Smooth muscle cell (in vitro differentiated cells): ENCODE data around the gene OSCP1. TPM values are rescaled to one million over a fixed set of nuclear protein-coding genes. Genes with fewer than 3 reads are reported as not detected.

Experiments
- DNase-seq: peaks from one replicate; lab custom pipeline; 2025; ENCODE audit not compliant: unreplicated experiment; lab: John Stamatoyannopoulos, UW
- H2AFZ ChIP-seq: fragments of 200-600 bp; sonication (generic); 2 replicates; pipeline ENCODE4 v1.6.0; 2016; ENCODE audit warnings: antibody characterized with exemption, low read depth, mild to moderate bottlenecking
- H3F3A ChIP-seq: fragments of 200-600 bp; sonication (generic); 2 replicates; pipeline ENCODE4 v1.6.0; 2017; ENCODE audit warnings: antibody characterized with exemption, low read depth
- H3K27ac ChIP-seq: fragments of 200-600 bp; sonication (generic); 2 replicates; pipeline ENCODE4 v1.5.1; 2016; ENCODE audit warnings: low read depth, mild to moderate bottlenecking
- H3K27me3 ChIP-seq: fragments of 200-600 bp; sonication (generic); 2 replicates; pipeline ENCODE4 v1.6.1; 2016; ENCODE audit warnings: low read depth, mild to moderate bottlenecking
- H3K36me3 ChIP-seq: fragments of 200-600 bp; sonication (generic); 2 replicates; pipeline ENCODE4 v1.5.1; 2016; ENCODE audit warnings: low read depth
- H3K4me1 ChIP-seq: fragments of 200-600 bp; sonication (generic); 2 replicates; pipeline ENCODE4 v1.5.1; 2016; ENCODE audit warnings: low read depth
- H3K4me2 ChIP-seq: fragments of 200-600 bp; sonication (generic); 2 replicates; pipeline ENCODE4 v1.6.0; 2016; ENCODE audit warnings: mild to moderate bottlenecking
- H3K4me3 ChIP-seq: fragments of 200-600 bp; sonication (generic); 2 replicates; pipeline ENCODE4 v1.5.1; 2016; ENCODE audit warnings: mild to moderate bottlenecking
- H3K79me2 ChIP-seq: fragments of 200-600 bp; sonication (generic); 2 replicates; pipeline ENCODE4 v1.6.0; 2016; ENCODE audit warnings: low read depth, mild to moderate bottlenecking
- H3K9ac ChIP-seq: fragments of 200-600 bp; sonication (generic); 2 replicates; pipeline ENCODE4 v1.6.0; 2016; ENCODE audit warnings: low read depth
- H3K9me3 ChIP-seq: fragments of 200-600 bp; sonication (generic); replicated peaks from 2 replicates; pipeline ENCODE4 v1.5.1; 2016; ENCODE audit warnings: low read depth
- H4K20me1 ChIP-seq: fragments of 200-600 bp; sonication (generic); 2 replicates; pipeline ENCODE4 v1.6.0; 2016; ENCODE audit warnings: low read depth
- CTCF ChIP-seq: fragments of 200-600 bp; sonication (generic); IDR thresholded peaks from 2 replicates; pipeline ENCODE4 v1.5.1; 2017; ENCODE audit warnings: borderline replicate concordance, mild to moderate bottlenecking, antibody characterized with exemption; ENCODE audit not compliant: insufficient read depth, poor library complexity, severe bottlenecking
- WGBS: methylation state at CpG from one replicate; pipeline ENCODE4 v1.1.7; 2016; ENCODE audit warnings: low lambda C conversion rate; 5-methylcytosine and 5-hydroxymethylcytosine counted together
- polyA plus RNA-seq: library from polyadenylated mRNA; unstranded; fragments of >200 nt; fragmentation: Nextera tagmentation; extraction: Ambion mirVana; gene quantifications from 2 replicates; pipeline ENCODE4 v1.2.1, GENCODE V29; 2016
- total RNA-seq: library from RNA; depleted of rRNA; stranded (reverse); fragments of >200 nt; gene quantifications from 2 replicates; pipeline ENCODE4 v1.2.3, GENCODE V29; 2014

OSCP1 gene
- total and polyA plus RNA-seq, 2 experiments from 2014 or later = 10.7 to 13.5 TPM

DNA sequence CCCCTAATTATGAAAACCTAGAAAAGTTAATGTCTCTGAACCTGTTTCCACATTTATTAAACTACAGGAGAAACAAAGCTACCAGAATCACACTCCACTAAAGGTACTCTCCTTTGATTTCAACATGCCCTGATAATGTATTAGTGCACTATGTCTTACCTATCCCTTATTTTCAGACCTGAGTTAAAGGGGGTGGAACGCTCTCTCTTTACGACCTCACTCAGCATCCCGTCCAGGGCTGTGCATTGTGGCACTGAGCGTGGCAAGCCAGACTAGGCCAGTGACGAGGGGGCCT, 53.2 kb downstream of the OSCP1 start:
- Histone ChIP-seq H4K20me1 (no peaks in the 10 kb centered on the region), H3K9ac (peak overlapping the region; percentile 86), H3K79me2 (peaks cover 40% of the 10 kb centered on the region), H3K36me3 (no peaks in the 10 kb centered on the region), H3F3A (peaks cover 8% of the 10 kb centered on the region), H3K4me3 (peak overlapping the region; percentile 77), H3K27me3 (no peaks in the 10 kb centered on the region), H2AFZ (peak overlapping the region; percentile 69), H3K4me2 (peak overlapping the region; percentile 87), H3K4me1 (peaks cover 13% of the 10 kb centered on the region), H3K9me3 (no peaks in the 10 kb centered on the region), H3K27ac (peak overlapping the region; percentile 92)
- no peak for TF ChIP-seq CTCF
- WGBS = 10% methylated on average over 5 of the region's 5 CpGs
- no peak for DNase-seq

DNA sequence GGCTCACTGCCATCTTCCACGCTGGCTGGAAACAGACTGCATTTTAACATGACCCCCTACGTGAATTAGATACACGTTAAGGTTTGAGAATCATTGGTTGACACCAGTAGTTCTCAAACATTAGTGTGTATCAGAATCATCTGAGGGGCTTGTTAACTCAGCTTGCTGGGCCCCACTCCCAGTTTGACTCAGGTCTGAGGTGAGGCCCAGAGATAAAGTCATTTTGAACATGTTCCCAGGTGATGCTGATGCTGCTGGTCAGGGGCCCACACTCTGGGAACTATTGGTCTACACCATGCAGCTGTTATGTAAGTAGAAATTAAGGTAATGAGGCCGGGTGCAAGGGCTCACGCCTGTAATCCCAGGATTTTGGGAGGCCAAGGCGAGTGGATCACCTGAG, 53.9 kb downstream of the OSCP1 start:
- H3K9ac ChIP-seq = peak overlapping the region; percentile 86
- WGBS = 96% methylated on average over 6 of the region's 6 CpGs

DNA sequence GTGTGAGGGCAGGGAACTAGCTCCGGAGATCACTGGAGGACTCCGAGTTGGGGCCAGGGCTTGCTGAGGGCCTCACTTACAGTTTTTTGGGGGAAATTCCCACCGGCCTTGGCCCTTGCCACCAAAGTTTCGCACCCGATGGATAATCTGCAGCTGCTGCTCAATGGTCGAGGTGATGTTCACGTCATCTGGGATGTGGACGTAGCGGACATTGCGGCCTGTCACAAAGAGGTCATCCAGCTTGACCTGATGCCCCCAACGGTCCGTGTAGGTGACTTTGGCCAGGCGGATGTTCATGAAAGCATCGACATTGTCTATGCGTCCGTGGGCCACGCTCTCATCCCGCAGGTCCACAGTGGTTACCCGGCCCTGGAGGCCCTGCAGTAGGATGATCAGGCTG, 56.6 kb downstream of the OSCP1 start:
- H3K79me2 ChIP-seq = peaks cover 36% of the 10 kb centered on the region

More for the DNA sequence above, 53.9 kb downstream of the OSCP1 start:
- no peaks in the 10 kb centered on the region for H4K20me1 ChIP-seq
- DNase-seq = no peak
- peaks cover 3% of the 10 kb centered on the region for H3F3A ChIP-seq
- no peaks in the 10 kb centered on the region for H3K9me3 ChIP-seq
- H3K79me2 ChIP-seq = peaks cover 36% of the 10 kb centered on the region
- H3K27ac ChIP-seq = no peak overlapping the region
- no peaks in the 10 kb centered on the region for H3K27me3 ChIP-seq
- H2AFZ ChIP-seq = no peak overlapping the region
- H3K4me3 ChIP-seq = peak overlapping the region; percentile 77
- H3K36me3 ChIP-seq = no peaks in the 10 kb centered on the region
- TF ChIP-seq CTCF = no peak
- H3K4me2 ChIP-seq = peak overlapping the region; percentile 87
- H3K4me1 ChIP-seq = peaks cover 13% of the 10 kb centered on the region

More for the DNA sequence above, 56.6 kb downstream of the OSCP1 start:
- DNase-seq = no peak
- Histone ChIP-seq H3K4me3 (no peak overlapping the region), H3K27ac (no peak overlapping the region), H3K4me1 (peaks cover 13% of the 10 kb centered on the region), H3K9me3 (no peaks in the 10 kb centered on the region), H2AFZ (no peak overlapping the region), H3F3A (peaks cover 2% of the 10 kb centered on the region), H4K20me1 (no peaks in the 10 kb centered on the region), H3K36me3 (no peaks in the 10 kb centered on the region), H3K9ac (no peak overlapping the region), H3K27me3 (no peaks in the 10 kb centered on the region), H3K4me2 (no peak overlapping the region)
- no peak for TF ChIP-seq CTCF
- WGBS = 99% methylated on average over 19 of the region's 19 CpGs
